G401 (cell line): ENCODE results near the gene SHISA9. TPM values are rescaled to one million over a fixed set of nuclear protein-coding genes. Genes with fewer than 3 reads are reported as not detected.

Experiments
- DNase-seq: peaks from one replicate; pipeline ENCODE4 v3.0.0-alpha.2; 2015; ENCODE audit warnings: low spot score
- in situ Hi-C: cut with HindIII; loops from 2 replicates; pipeline ENCODE4 v1.10.0; 2016; ENCODE audit warnings: low sequenced_read_pairs, mixed read lengths
- total RNA-seq: library from RNA; depleted of rRNA; stranded (reverse); fragments of >200 nt; shearing (Covaris generic); gene quantifications from 2 replicates; pipeline ENCODE4 v1.2.3, GENCODE V29; 2014

Gene SHISA9
- total RNA-seq, 1 experiment from 2014 or later = 0.24 TPM

DNA sequence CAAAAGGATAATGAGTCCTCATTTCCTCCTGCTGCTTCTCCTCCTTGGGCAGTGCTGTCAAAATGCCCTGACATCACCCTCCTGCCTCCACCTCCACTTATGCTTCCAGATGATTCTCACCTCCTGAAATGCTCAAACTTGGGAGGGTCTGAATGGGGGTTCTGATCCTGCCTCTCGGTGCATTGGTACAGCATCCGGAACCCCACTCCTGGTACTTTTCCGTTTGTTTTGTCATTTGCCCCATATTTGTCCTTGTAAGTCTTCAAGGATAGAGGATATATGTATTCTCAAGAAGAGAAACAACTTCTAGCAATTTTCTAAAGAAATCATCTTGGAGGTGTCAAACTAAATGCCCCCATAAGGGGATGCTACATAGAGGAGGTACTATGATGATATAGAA is 148.3 kb downstream of the SHISA9 start:
- in situ Hi-C loops = no loop called here
- no peak for DNase-seq

DNA sequence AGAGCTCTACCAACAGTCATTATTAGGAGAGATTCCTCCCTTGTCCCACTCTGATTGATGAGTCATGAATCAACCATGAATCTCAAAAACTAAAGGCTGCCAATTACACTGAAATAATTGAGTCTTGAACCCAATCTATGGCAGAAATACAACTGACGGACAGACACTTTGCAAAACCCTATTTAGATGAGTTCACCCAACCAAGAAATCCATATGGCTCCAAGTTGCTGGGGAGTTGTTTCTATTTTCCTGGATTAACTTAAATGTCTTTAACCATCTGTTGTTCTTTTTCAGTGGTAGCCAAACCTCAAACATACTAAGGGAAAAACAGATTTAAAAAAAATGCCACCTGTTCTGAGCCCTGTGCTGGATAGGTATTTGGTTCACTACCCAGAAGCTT is 151.0 kb downstream of the SHISA9 start:
- in situ Hi-C loops = no loop called here
- no peak for DNase-seq

DNA sequence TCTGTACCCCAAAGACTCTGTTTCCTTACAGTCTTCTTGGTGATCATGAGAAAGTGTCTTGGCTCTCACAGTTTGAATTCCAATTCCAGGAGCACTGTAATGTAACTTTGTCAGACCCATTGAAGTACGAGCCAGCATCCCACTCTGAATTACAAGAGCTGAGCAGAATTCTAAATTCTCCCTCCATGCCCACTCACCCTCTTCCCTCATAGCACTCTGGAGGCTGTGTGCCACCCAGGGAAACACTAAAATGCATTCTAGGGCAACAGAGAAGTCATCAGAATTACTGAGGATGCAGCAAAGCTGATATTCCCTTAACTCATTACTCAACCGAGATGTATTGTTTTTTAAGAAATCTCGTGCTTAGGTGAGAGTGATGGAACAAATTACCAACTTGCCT is 154.1 kb downstream of the SHISA9 start:
- no peak for DNase-seq
- in situ Hi-C loops = no loop called here

DNA sequence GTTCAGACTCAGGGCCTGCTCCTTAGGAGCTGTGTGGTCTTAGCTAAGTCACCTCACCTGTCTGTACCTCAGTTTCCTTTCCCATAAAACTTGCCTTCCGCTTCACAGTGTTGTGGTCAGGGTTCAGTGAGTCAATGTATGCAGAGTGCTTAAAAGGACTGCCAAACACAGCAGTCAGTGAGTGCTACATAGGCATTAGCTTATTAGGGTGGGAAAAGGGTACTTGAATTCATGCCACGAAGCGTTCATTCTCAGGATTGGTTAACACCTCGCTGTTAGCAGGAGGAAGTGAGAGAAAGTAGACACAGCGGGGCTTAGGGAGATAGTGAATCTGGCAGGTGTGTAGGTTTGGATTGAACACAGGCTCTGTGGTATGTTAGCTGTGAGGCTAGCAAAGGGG is 155.2 kb downstream of the SHISA9 start:
- no peak for DNase-seq
- in situ Hi-C loops = no loop called here

DNA sequence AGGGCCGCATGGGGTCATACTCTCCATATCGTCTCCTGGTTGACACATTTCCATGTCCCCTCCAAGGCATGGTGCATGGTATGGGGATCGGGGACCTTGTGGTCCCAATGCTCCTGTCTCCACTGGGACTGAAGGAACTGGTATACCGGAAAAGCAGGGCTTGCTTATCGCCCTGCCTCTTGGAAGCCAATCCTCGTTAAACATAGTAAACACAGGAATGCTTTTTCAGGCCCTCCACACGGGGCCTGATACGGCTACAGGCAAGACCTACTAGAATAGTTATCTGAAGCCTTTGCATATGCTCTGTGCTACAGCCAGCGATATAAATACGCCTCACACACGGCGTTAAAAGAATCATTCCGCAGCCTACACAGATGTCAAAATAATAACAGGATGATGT is 159.5 kb downstream of the SHISA9 start:
- in situ Hi-C loops = no loop called here
- no peak for DNase-seq

DNA sequence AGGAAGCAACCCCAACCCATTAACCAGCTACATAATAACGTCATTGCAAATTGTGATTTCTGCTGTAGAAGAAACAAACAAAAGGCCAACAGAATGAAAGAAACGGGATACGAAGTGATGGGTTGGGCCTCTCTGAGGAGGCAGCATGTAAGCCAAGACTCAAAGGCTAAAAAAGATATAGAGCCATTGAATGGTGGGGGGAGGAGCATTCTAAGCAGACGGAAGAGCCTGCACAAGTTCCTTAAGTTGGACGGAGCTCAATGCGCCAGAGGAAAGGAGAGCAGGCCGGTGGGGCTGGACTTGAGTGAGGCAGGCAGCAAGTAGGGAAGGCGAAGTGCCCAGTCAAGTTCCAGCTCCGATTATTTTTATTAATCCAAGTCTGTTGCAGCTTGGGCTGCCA is 160.3 kb downstream of the SHISA9 start:
- in situ Hi-C loops = no loop called here
- no peak for DNase-seq

DNA sequence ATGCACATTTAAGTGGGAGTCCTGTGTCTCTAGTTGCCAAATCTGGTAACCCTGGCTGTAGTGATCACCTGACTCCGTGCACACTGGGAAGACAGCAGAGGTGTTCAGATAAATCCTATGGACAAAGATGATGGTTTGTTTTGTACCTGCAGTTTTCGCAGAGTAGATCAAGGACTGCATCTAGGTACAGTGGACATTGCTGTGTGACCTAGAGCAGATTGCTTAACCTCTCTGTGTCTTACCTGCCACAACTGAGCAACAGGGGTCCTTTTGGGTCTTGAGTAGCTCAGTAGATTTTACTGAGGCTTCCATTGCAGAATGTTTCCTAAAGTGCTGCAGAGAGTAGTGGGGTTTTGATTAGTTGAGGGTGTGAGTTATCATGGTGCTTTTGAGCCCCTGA is 160.8 kb downstream of the SHISA9 start:
- in situ Hi-C loops = no loop called here
- DNase-seq = no peak

DNA sequence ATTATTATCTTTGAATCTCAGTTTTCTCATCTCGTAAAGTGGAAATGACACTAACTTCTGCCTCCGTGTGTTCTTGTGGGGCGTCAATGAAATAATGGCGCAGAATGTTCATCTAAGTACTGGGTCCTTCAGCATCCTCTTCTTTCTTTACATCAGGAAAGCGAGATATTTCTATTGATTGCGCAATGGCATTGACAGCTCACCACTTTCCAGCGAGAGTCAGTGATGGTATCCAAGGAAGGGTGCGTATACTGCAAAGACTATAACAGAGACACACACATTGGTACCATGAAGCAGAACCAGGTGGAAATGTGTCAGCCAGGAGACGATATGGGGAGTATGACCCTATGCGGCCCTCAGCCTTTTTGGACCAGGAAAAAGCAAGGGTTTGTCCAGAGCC is 162.1 kb downstream of the SHISA9 start:
- in situ Hi-C loops = no loop called here
- no peak for DNase-seq

DNA sequence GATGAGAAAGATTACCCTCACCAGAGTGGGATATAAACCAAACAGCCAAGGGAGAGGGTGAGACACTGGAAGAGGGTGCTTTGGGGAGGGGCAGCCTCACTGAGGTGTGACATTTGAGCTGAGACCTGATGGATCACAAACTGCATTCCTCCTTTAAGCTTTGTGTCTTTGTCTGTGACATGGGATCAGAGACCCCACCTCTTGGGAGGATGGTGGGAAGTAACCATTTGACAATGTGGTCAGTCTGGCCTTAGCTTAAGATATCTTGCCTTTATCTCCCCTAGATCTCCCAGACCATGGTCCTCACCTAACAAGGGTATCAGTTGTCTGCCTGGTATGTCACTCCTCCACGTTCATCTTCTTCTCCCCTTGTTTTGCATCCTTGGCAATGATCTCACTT is 163.4 kb downstream of the SHISA9 start:
- no peak for DNase-seq
- in situ Hi-C loops = no loop called here

DNA sequence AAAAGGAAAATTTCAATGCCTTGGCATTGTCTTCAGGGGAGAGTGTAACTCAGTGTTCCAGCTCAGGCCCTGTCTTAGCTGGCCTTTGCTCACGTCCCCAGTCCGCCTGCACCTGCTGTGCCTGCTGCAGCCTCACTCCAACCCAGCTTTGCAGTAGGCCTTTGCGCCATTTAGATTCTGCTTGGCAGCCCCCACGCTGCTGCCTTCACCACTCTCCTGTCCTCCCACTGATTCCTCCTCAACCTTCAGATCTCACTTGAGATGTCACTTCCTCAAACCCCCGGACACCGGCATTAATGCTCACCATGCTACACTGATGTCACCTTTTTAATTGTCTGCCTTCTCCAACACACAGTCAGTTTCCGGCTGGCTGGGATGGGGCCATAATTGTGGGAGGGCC is 166.2 kb downstream of the SHISA9 start:
- in situ Hi-C loops = no loop called here

DNA sequence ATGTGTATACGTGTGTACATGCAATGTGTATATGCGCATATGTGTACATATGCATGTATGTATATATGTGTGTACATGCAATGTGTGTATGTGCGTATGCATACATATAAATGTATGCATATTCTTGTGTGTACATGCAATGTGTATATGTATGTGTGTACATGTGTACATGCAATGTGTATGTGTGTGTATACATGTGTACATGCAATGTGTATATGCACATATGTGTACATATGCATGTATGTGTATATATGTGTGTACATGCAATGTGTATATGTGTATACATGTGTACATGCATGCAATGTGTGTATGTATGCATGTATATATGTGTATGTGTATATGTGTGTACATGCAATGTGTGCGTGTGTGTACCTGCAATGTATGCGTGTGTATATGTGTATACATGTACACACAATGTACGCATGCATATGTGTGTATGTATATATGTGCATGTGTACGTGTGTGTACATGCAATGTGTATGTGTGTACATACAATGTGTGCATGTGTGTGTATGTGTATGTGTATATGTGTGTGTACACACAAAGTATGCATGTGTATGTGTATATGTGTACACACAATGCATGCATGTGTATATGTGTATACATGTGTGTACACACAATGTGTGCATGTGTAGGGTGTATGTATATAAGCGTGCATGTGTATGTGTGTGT is 167.7 kb downstream of the SHISA9 start:
- in situ Hi-C loops = no loop called here
- no peak for DNase-seq

More for the DNA sequence above, 166.2 kb downstream of the SHISA9 start:
- no peak for DNase-seq

DNA sequence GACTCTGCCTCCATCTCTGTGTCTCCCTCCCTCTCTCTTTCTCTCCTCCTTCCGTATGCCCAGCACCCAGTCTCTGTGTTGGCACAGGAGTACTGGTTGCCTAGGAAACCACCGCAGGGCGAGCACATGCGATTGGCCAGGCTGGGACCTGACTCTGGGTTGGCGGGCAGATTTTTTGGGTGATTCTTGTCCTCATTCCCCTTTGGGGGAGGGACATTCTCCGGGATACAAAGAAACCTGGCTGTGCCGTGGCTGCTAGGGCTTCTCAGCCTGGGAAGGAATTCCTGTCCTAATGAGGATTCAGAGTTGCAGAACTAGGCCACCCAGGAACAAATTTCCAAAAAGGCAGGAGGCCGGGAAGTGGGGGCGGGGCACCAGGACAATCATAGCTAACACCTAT is 168.9 kb downstream of the SHISA9 start:
- in situ Hi-C loops = no loop called here
- DNase-seq = peak; percentile 16

DNA sequence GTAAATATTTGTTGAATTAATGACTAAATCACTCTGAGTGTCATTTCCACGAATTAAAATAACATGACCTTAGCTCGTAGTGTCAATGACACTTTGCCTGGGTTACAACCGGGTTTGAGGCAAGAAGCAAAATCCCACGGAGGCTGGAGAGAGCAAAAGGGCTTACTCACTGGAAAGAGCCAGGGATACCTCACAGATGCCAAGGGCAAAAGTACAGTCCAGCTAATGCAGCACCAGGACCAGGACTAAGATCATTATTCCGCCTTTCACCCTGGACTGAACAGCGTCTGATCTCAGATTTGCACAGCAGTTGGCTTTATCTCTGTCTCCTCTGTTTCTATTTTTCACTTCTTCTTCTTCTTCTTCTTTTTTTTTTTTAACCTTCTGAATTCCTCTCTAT is 175.5 kb downstream of the SHISA9 start:
- DNase-seq = no peak
- in situ Hi-C loops = no loop called here

DNA sequence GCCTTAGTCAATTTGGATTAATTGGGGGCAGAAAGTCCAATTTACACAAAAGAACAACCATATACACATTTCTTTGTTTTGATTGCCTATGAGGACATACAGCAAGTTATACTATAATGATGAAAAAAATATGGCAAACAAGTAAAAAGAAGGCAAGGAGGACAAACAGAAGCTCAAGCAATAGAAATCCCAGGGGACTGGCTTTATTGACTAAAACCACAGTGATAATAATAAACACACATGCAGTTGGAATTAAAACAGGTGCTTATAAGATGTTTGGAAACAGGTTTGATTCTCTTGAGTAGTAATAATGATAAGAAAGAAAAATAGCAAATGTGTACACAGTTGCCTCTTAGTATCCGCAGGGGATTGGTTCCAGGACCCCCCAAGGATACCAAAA is 176.4 kb downstream of the SHISA9 start:
- in situ Hi-C loops = no loop called here
- DNase-seq = no peak

DNA sequence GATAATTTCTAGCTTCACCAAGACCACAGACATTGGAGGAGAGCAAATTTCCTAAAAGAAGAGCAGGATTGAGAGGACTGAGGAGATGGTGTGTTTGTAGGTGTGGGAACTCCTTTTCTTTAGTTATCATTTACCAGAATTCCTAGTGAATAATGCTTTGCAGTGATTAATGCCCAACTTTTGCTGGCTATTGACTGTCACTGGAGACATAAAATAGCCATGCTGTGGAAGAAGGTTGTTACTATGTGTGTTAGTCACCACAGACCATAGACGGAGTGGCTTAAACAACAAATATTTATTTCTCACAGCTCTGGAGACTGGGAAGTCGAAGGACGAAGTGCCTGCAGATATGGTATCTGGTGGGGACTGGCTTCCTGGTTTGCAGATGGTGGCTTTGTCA is 179.1 kb downstream of the SHISA9 start:
- no peak for DNase-seq
- in situ Hi-C loops = no loop called here

DNA sequence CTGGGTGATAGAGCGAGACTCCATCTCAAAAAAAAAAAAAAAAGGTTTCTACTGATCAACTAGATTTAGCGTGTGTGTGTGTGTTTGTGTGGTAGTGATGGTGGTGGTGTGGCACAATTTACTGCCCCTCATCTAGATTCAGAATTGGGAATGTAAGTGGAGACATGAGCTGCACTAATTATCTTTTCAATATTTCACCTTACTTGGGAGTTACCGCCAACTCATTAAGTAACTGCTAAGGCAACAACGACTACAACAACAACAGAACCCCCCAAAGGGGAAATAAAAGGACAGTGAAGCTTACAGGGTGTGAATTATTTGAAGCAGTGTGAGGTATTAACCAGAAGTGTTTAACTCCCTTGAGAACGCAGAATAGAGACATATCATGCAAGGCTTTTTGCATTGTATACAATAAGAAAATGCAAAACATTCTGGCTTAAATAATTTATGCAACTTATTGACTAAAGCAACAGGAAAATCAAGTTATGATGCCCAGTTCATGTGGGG is 180.5 kb downstream of the SHISA9 start:
- no peak for DNase-seq
- in situ Hi-C loops = no loop called here

DNA sequence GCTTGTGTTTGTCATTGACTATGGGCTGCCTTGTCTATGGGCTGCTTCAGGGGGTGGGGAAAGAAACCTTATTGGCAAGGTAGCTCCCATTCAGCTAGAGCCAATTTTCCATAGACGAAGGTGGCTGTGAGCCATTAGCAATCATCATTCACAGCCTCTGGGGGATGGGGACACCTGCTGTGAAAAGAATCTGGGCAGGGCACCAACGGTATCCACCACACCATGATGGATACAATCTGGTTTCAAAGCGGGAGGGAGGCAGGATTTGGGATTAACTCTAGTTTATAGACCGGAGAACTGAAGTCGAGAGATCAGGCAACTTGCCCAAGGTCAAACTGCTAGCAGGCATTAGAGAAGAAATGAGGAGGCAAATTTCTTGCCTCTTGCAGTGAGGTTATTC is 182.3 kb downstream of the SHISA9 start:
- in situ Hi-C loops = no loop called here
- DNase-seq = no peak

DNA sequence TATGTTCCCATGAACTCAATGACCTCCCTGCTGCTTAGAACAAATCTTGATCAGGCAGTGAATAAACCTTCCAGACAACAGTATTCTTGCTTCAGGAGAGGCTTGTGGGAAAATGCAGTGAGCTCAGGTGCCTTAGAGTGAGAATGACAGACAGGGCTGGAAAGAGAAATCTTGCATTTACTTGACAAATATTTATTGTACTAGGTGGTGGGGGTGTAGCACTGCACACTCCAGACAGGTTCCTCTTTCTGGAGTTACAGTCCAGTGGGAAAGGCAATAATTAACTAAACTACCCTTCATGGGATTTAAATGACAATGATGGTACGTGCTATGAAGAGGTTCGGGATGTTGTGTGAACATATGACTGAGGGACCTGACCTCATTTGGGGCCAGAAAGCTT is 182.9 kb downstream of the SHISA9 start:
- in situ Hi-C loops = no loop called here
- no peak for DNase-seq

DNA sequence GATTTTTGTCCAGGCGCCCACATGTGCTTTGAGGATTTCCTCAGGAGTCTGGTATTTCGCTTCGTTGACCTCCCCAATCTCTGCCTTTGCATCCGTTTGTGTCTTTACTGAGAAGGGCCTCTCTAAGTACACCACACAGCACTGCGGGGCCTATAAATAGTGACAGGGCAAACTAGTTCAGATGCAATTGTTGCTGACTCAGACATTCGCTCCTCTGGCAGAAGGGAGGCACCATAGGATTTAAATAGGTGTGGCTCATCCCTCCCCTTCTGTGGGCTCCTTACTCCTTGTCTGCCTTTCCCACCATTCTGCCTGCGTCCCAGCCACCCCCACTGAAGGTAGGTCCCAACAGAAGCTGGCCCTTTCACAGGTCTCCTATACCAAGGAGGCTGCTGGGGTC is 192.3 kb downstream of the SHISA9 start:
- in situ Hi-C loops = no loop called here
- no peak for DNase-seq

DNA sequence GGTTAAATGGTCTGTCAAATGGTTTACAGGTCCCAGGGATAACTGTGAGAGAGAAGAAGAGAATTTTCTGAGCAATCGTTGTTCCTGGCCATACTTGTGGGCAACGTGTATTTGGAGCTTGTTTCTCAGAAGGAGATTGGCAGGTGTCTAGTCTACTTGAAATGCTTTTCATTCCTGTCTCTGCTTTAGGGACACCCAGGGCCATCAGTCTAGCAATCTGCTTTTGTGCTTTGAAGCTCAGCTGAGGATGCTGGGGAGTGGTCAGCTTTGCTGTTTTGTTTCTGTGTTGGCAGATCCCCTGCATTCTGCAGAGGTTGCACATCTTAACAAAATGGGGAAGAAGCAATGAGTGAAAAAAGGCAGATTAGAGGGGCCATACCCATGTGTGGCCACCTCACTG is 193.7 kb downstream of the SHISA9 start:
- in situ Hi-C loops = no loop called here
- DNase-seq = no peak

DNA sequence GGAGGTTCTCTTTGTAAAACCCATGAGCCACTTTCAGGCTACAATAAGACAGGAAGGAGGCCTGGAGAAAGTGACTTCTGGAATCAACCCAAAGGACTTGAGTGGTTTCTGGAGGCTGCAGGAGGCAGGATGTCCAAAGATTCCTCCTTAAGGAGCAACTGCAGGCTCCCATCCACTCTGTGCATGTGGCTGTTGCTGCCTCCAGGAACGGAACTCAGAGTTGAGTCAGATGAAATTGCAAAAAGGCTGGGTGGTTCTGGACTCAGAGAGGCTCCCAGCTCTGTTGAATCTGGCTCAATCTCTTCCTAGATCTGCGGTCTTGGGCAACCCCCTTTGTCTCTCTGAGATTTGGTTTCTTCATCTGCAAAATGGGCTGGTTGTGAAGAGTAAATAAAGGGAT is 197.1 kb downstream of the SHISA9 start:
- in situ Hi-C loops = no loop called here
- DNase-seq = no peak

DNA sequence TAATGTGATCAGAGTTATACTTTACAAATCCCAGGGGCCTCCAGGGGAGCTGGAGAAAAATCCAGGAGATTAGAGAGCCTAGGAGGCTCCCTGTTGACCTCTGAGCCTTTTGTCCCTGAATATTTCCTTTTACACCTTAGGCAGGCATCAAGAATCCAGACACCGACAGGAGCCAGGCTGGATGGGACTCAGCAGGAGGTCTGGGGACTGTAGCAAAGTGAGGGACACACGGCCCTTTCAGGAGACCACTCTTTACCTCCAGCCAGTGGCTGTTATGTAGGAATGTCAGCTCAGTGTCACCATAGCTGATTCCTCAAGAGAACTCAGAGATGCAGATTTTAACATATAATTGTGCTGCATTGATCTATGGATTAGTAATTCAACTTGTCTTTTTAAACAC is 198.4 kb downstream of the SHISA9 start:
- in situ Hi-C loops = no loop called here
- DNase-seq = no peak
